NCI-H187 treated with DMSO at 0.1 percent for 48 hours (cell line): Measurements from ENCODE around the gene CD53.
"Not testable (repeated sequence)": the region's sequence is repeated elsewhere in the genome, so short reads cannot be mapped to it uniquely, and the experiment has no call there.

Experiments
- DNase-seq: peaks from one replicate; lab custom pipeline; 2025; lab: John Stamatoyannopoulos, UW

Gene CD53

GRCh38 chr1:110916669-110917306 is 43.8 kb downstream of the CD53 start:
- DNase-seq = no peak

GRCh38 chr1:110918016-110918415 is 45.1 kb downstream of the CD53 start:
- no peak for DNase-seq

GRCh38 chr1:110921953-110922352 is 49.0 kb downstream of the CD53 start:
- no peak for DNase-seq

- no peak for DNase-seq
Observed at GRCh38 chr1:110927484-110928075, 54.6 kb downstream of the CD53 start.

GRCh38 chr1:110928191-110928590 is 55.2 kb downstream of the CD53 start:
- no peak for DNase-seq

GRCh38 chr1:110928904-110929303 is 56.0 kb downstream of the CD53 start:
- DNase-seq = no peak

GRCh38 chr1:110931097-110931496 is 58.1 kb downstream of the CD53 start:
- DNase-seq = not testable (repeated sequence)

- DNase-seq = no peak
Observed at GRCh38 chr1:110936567-110936966, 63.6 kb downstream of the CD53 start.

GRCh38 chr1:110944806-110945205 is 71.9 kb downstream of the CD53 start:
- DNase-seq = no peak

- no peak for DNase-seq
Observed at GRCh38 chr1:110945626-110946025, 72.7 kb downstream of the CD53 start.

- DNase-seq = no peak
Observed at GRCh38 chr1:110948038-110948810, 75.3 kb downstream of the CD53 start.
